ENCODE results near the gene KCNQ2. TPM values are rescaled to one million over a fixed set of nuclear protein-coding genes. Genes with fewer than 3 reads are reported as not detected.

The KCNQ2 gene
- total and polyA plus RNA-seq, 10 of the 15 experiments (the other 5 are each of a cell fraction or from before 2014, with no cell fraction given), result 0.06 to 0.49 (median 0.26) TPM; not detected in 7

- WGBS (ENCODE audit: insufficient coverage, insufficient replicate concordance, low lambda C conversion rate, missing lambda C conversion rate), result 46% methylated on average over 29 of the region's 30 CpGs
- intact Hi-C loops (cut with micrococcal nuclease; ENCODE audit: unreplicated experiment), result no loop called here
- ChIA-PET RAD21 (ENCODE audit: unreplicated experiment) (no interaction called here), POLR2A (no interaction called here), SMC1A (ENCODE audit: uncharacterized antibody, unreplicated experiment) (no interaction called here), CTCF (no interaction called here)
- Histone ChIP-seq H3K27ac (ENCODE audit: control insufficient read depth, insufficient read depth) (no peak overlapping the region), H3K9ac (ENCODE audit: control insufficient read depth, insufficient read depth, low read length) (no peak overlapping the region), H3K9me3 (replicated peaks; ENCODE audit: control insufficient read depth, insufficient read depth, low read length) (no peaks in the 10 kb centered on the region), H3K4me3 (no peak overlapping the region), H3K27me3 (replicated peaks in 1 of 2; ENCODE audit: control insufficient read depth in 2 of 2, insufficient read depth in 2 of 2, low read length in 1 of 2) (no peaks in the 10 kb centered on the region; a peak in 1 of 4 replicates), H2AFZ (ENCODE audit: control insufficient read depth, low read depth, low read length) (no peak overlapping the region), H3K36me3 (ENCODE audit: control insufficient read depth in 2 of 2, insufficient read depth in 2 of 2, low read length in 1 of 2) (no peaks in the 10 kb centered on the region), H3K4me2 (ENCODE audit: control insufficient read depth, insufficient read depth) (no peak overlapping the region), H3K79me2 (ENCODE audit: control insufficient read depth, insufficient read depth, low read length) (no peaks in the 10 kb centered on the region), H3K4me1 (ENCODE audit: control insufficient read depth, insufficient read depth, low read length) (no peaks in the 10 kb centered on the region), H4K20me1 (ENCODE audit: control insufficient read depth, insufficient read depth) (no peaks in the 10 kb centered on the region)
- FAIRE-seq, result no peak
- DNase-seq (ENCODE audit: low read depth, low spot score), result no peak
- no TSS peak for BruUV-seq (replicated peaks)
- in situ Hi-C loops (cut with MboI), result no loop called here
- no peak for ATAC-seq
- TF ChIP-seq JUNB (IDR thresholded peaks at IDR 0.05) (no peak), MYC (IDR thresholded peaks at IDR 0.05; ENCODE audit: insufficient read depth, insufficient read length, insufficient replicate concordance, low read length, severe bottlenecking) (no peak), E2F4 (IDR thresholded peaks at IDR 0.05; ENCODE audit: low read depth, low read length) (no peak), EGR1 (IDR thresholded peaks at IDR 0.05; ENCODE audit: borderline replicate concordance in 1 of 2, low read depth in 2 of 2, low read length in 2 of 2) (no peak), PML (IDR thresholded peaks at IDR 0.05; ENCODE audit: low read length) (no peak), TCF7 (IDR thresholded peaks at IDR 0.05; ENCODE audit: borderline replicate concordance) (no peak), PKNOX1 (IDR thresholded peaks at IDR 0.05) (no peak), E2F8 (IDR thresholded peaks at IDR 0.05; ENCODE audit: low read depth, partially characterized antibody) (no peak), CHD1 (IDR thresholded peaks at IDR 0.05; ENCODE audit: low read depth, low read length) (no peak), RAD21 (IDR thresholded peaks at IDR 0.05; ENCODE audit: insufficient read depth, low read depth, low read length) (no peak), POLR2AphosphoS2 (IDR thresholded peaks at IDR 0.05; ENCODE audit: low read depth, low read length) (no peak), MLLT1 (IDR thresholded peaks at IDR 0.05) (no peak), SUZ12 (IDR thresholded peaks at IDR 0.05; ENCODE audit: unreplicated experiment) (no peak), ZNF207 (IDR thresholded peaks at IDR 0.05; ENCODE audit: borderline replicate concordance) (no peak), LARP7 (IDR thresholded peaks at IDR 0.05) (no peak), NFYB (IDR thresholded peaks at IDR 0.05; ENCODE audit: insufficient read depth, low read depth, low read length) (no peak), JUND (IDR thresholded peaks at IDR 0.05; ENCODE audit: low read depth, low read length) (no peak)
These were observed 105.8 kb downstream of the KCNQ2 start for GRCh38 chr20:63366390-63367365.
